Measurements from ENCODE around the gene RETREG3.
"Not testable (repeated sequence)": the region's sequence is repeated elsewhere in the genome, so short reads cannot be mapped to it uniquely, and the experiment has no call there.

Gene RETREG3

GRCh38 chr17:42545755-42546505 is 63.2 kb downstream of the RETREG3 start:
- H3K27me3 ChIP-seq (replicated peaks in 2 of 5; ENCODE audit: control insufficient read depth in 4 of 5, insufficient read depth in 5 of 5, low read length in 4 of 5); H3K4me3 ChIP-seq (ENCODE audit: control insufficient read depth in 1 of 7, extremely low read depth in 1 of 7, insufficient read depth in 4 of 7, low read depth in 2 of 7, low read length in 6 of 7); DNase-seq; CTCF ChIA-PET; H3K4me1 ChIP-seq (ENCODE audit: control extremely low read depth in 1 of 4, control insufficient read depth in 4 of 4, insufficient read depth in 4 of 4, low read length in 3 of 4); POLR2A ChIA-PET; H3K9me3 ChIP-seq (ENCODE audit: control extremely low read depth in 1 of 5, control insufficient read depth in 4 of 5, insufficient read depth in 2 of 5, low read depth in 1 of 5, low read length in 4 of 5); H3K27ac ChIP-seq (ENCODE audit: insufficient read depth in 1 of 2, low read depth in 1 of 2, low read length in 2 of 2, poor library complexity in 1 of 2, severe bottlenecking in 2 of 2): not testable (repeated sequence)
- WGBS (ENCODE audit: insufficient coverage) = 100% methylated on average over 1 of the region's 9 CpGs
- peaks cover 0 to 35% (median 28%) of the 10 kb centered on the region in 4 experiments for H3K36me3 ChIP-seq (ENCODE audit: control insufficient read depth in 4 of 4, insufficient read depth in 4 of 4, low read length in 3 of 4)

- POLR2A ChIA-PET = no interaction called here
- H3K4me1 ChIP-seq (ENCODE audit: control extremely low read depth in 1 of 4, control insufficient read depth in 4 of 4, insufficient read depth in 4 of 4, low read length in 3 of 4) = peaks cover 0 to 9% (median 5%) of the 10 kb centered on the region in 4 experiments
- 79% methylated on average over 6 of the region's 8 CpGs for WGBS (ENCODE audit: insufficient coverage)
- H3K27ac ChIP-seq (ENCODE audit: insufficient read depth in 1 of 2, low read depth in 1 of 2, low read length in 2 of 2, poor library complexity in 1 of 2, severe bottlenecking in 2 of 2) = no peak overlapping the region
- H3K9me3 ChIP-seq (ENCODE audit: control extremely low read depth in 1 of 5, control insufficient read depth in 4 of 5, insufficient read depth in 2 of 5, low read depth in 1 of 5, low read length in 4 of 5) = no peaks in the 10 kb centered on the region
- H3K4me3 ChIP-seq (ENCODE audit: control insufficient read depth in 1 of 7, extremely low read depth in 1 of 7, insufficient read depth in 4 of 7, low read depth in 2 of 7, low read length in 6 of 7) = no peak overlapping the region
- CTCF ChIA-PET = interaction anchor here (1.0 kb wide), 1 partner anchor 9 kb away, joined by 3 read pairs; no protein-coding TSS in a partner anchor
- DNase-seq = no peak
- no peaks in the 10 kb centered on the region for H3K27me3 ChIP-seq (replicated peaks in 2 of 5; ENCODE audit: control insufficient read depth in 4 of 5, insufficient read depth in 5 of 5, low read length in 4 of 5)
- peaks cover 0 to 39% (median 32%) of the 10 kb centered on the region in 4 experiments for H3K36me3 ChIP-seq (ENCODE audit: control insufficient read depth in 4 of 4, insufficient read depth in 4 of 4, low read length in 3 of 4)
Measured at GRCh38 chr17:42544874-42545283, 64.3 kb downstream of the RETREG3 start.

- no peak overlapping the region for H3K27ac ChIP-seq (ENCODE audit: insufficient read depth in 1 of 2, low read depth in 1 of 2, low read length in 2 of 2, poor library complexity in 1 of 2, severe bottlenecking in 2 of 2)
Measured at GRCh38 chr17:42543190-42544079, 65.7 kb downstream of the RETREG3 start.

GRCh38 chr17:42541041-42541833 is 67.9 kb downstream of the RETREG3 start:
- POLR2A ChIA-PET = no interaction called here
- peaks cover 0 to 15% (median 11%) of the 10 kb centered on the region in 4 experiments for H3K4me1 ChIP-seq (ENCODE audit: control extremely low read depth in 1 of 4, control insufficient read depth in 4 of 4, insufficient read depth in 4 of 4, low read length in 3 of 4)
- H3K4me3 ChIP-seq (ENCODE audit: control insufficient read depth in 1 of 7, extremely low read depth in 1 of 7, insufficient read depth in 4 of 7, low read depth in 2 of 7, low read length in 6 of 7) = no peak overlapping the region
- H3K36me3 ChIP-seq (ENCODE audit: control insufficient read depth in 4 of 4, insufficient read depth in 4 of 4, low read length in 3 of 4) = peaks cover 0 to 59% (median 41%) of the 10 kb centered on the region in 4 experiments
- H3K27me3 ChIP-seq (replicated peaks in 2 of 5; ENCODE audit: control insufficient read depth in 4 of 5, insufficient read depth in 5 of 5, low read length in 4 of 5) = no peaks in the 10 kb centered on the region
- no peaks in the 10 kb centered on the region for H3K9me3 ChIP-seq (ENCODE audit: control extremely low read depth in 1 of 5, control insufficient read depth in 4 of 5, insufficient read depth in 2 of 5, low read depth in 1 of 5, low read length in 4 of 5)
- no peak for DNase-seq
- CTCF ChIA-PET = interaction anchor here (1.2 to 1.5 kb wide), 2 partner anchors 13 to 27 kb away, joined by 3 to 4 read pairs; no protein-coding TSS in a partner anchor
- no peak overlapping the region for H3K27ac ChIP-seq (ENCODE audit: insufficient read depth in 1 of 2, low read depth in 1 of 2, low read length in 2 of 2, poor library complexity in 1 of 2, severe bottlenecking in 2 of 2)
- 91% methylated on average over 17 of the region's 17 CpGs for WGBS (ENCODE audit: insufficient coverage)

More at GRCh38 chr17:42543190-42544079, 65.7 kb downstream of the RETREG3 start:
- no peaks in the 10 kb centered on the region for H3K27me3 ChIP-seq (replicated peaks in 2 of 5; ENCODE audit: control insufficient read depth in 4 of 5, insufficient read depth in 5 of 5, low read length in 4 of 5)
- H3K9me3 ChIP-seq (ENCODE audit: control extremely low read depth in 1 of 5, control insufficient read depth in 4 of 5, insufficient read depth in 2 of 5, low read depth in 1 of 5, low read length in 4 of 5) = no peaks in the 10 kb centered on the region
- no peak for DNase-seq
- peaks cover 0 to 5% (median 2%) of the 10 kb centered on the region in 4 experiments for H3K4me1 ChIP-seq (ENCODE audit: control extremely low read depth in 1 of 4, control insufficient read depth in 4 of 4, insufficient read depth in 4 of 4, low read length in 3 of 4)
- ChIA-PET POLR2A (no interaction called here), CTCF (interaction anchor here (1.0 kb wide), 1 partner anchor 16 kb away, joined by 3 read pairs; no protein-coding TSS in a partner anchor)
- H3K36me3 ChIP-seq (ENCODE audit: control insufficient read depth in 4 of 4, insufficient read depth in 4 of 4, low read length in 3 of 4) = peaks cover 0 to 52% (median 41%) of the 10 kb centered on the region in 4 experiments
- 97% methylated on average over 37 of the region's 39 CpGs for WGBS (ENCODE audit: insufficient coverage)
- H3K4me3 ChIP-seq (ENCODE audit: control insufficient read depth in 1 of 7, extremely low read depth in 1 of 7, insufficient read depth in 4 of 7, low read depth in 2 of 7, low read length in 6 of 7) = no peak overlapping the region

- not testable (repeated sequence) for H3K27ac ChIP-seq (ENCODE audit: insufficient read depth in 1 of 2, low read depth in 1 of 2, low read length in 2 of 2, poor library complexity in 1 of 2, severe bottlenecking in 2 of 2); H3K9me3 ChIP-seq (ENCODE audit: control extremely low read depth in 1 of 5, control insufficient read depth in 4 of 5, insufficient read depth in 2 of 5, low read depth in 1 of 5, low read length in 4 of 5); H3K27me3 ChIP-seq (replicated peaks in 2 of 5; ENCODE audit: control insufficient read depth in 4 of 5, insufficient read depth in 5 of 5, low read length in 4 of 5); DNase-seq; H3K4me3 ChIP-seq (ENCODE audit: control insufficient read depth in 1 of 7, extremely low read depth in 1 of 7, insufficient read depth in 4 of 7, low read depth in 2 of 7, low read length in 6 of 7)
- CTCF ChIA-PET = interaction anchor here (1.2 to 1.5 kb wide), 2 partner anchors 13 to 27 kb away, joined by 3 to 4 read pairs; no protein-coding TSS in a partner anchor
- Histone ChIP-seq H3K4me1 (ENCODE audit: control extremely low read depth in 1 of 4, control insufficient read depth in 4 of 4, insufficient read depth in 4 of 4, low read length in 3 of 4) (peaks cover 0 to 20% (median 14%) of the 10 kb centered on the region in 4 experiments), H3K36me3 (ENCODE audit: control insufficient read depth in 4 of 4, insufficient read depth in 4 of 4, low read length in 3 of 4) (peaks cover 0 to 59% (median 41%) of the 10 kb centered on the region in 4 experiments)
- POLR2A ChIA-PET = interaction anchor here (0.6 kb wide), 1 partner anchor 35 kb away, joined by 4 read pairs; no protein-coding TSS in a partner anchor
- 94% methylated on average over 3 of the region's 4 CpGs for WGBS (ENCODE audit: insufficient coverage)
Measured at GRCh38 chr17:42540558-42540957, 68.6 kb downstream of the RETREG3 start.

- Histone ChIP-seq H3K4me3 (ENCODE audit: control insufficient read depth in 1 of 7, extremely low read depth in 1 of 7, insufficient read depth in 4 of 7, low read depth in 2 of 7, low read length in 6 of 7) (no peak overlapping the region), H3K4me1 (ENCODE audit: control extremely low read depth in 1 of 4, control insufficient read depth in 4 of 4, insufficient read depth in 4 of 4, low read length in 3 of 4) (peaks cover 0 to 27% (median 20%) of the 10 kb centered on the region in 4 experiments), H3K36me3 (ENCODE audit: control insufficient read depth in 4 of 4, insufficient read depth in 4 of 4, low read length in 3 of 4) (peaks cover 0 to 46% (median 34%) of the 10 kb centered on the region in 4 experiments), H3K27me3 (replicated peaks in 2 of 5; ENCODE audit: control insufficient read depth in 4 of 5, insufficient read depth in 5 of 5, low read length in 4 of 5) (no peaks in the 10 kb centered on the region), H3K27ac (ENCODE audit: insufficient read depth in 1 of 2, low read depth in 1 of 2, low read length in 2 of 2, poor library complexity in 1 of 2, severe bottlenecking in 2 of 2) (no peak overlapping the region), H3K9me3 (ENCODE audit: control extremely low read depth in 1 of 5, control insufficient read depth in 4 of 5, insufficient read depth in 2 of 5, low read depth in 1 of 5, low read length in 4 of 5) (no peaks in the 10 kb centered on the region)
- ChIA-PET CTCF (interaction anchor here (1.3 to 3.1 kb wide), 3 partner anchors 10 to 344 kb away, joined by 3 to 11 read pairs (median 4); partner anchors contain the start of gene GHDC), POLR2A (interaction anchor here (0.6 kb wide), 1 partner anchor 79 kb away, joined by 3 read pairs; no protein-coding TSS in a partner anchor)
- no peak for DNase-seq
- 97% methylated on average over 8 of the region's 14 CpGs for WGBS (ENCODE audit: insufficient coverage)
Measured at GRCh38 chr17:42538482-42538881, 70.7 kb downstream of the RETREG3 start.

Measured in common myeloid progenitor, CD34-positive (primary cell).